Jurkat, Clone E6-1 (cell line): Measurements from ENCODE around the gene MLPH. TPM values are rescaled to one million over a fixed set of nuclear protein-coding genes. Genes with fewer than 3 reads are reported as not detected.

Experiments
- DNase-seq: peaks from one replicate; pipeline ENCODE4 v3.0.0-alpha.2; 2011; ENCODE audit warnings: low read depth, low spot score
- H3K4me3 ChIP-seq: 2 replicates; pipeline ENCODE4 v1.5.1; 2011; ENCODE audit warnings: mild to moderate bottlenecking, low read length, control low read depth, moderate library complexity
- polyA plus RNA-seq: library from polyadenylated mRNA; unstranded; fragments of >200 nt; gene quantifications from one replicate; pipeline ENCODE4 v1.2.1, GENCODE V29; 2012; ENCODE audit warnings: missing spikeins; ENCODE audit not compliant: insufficient read length, insufficient read depth

MLPH gene, protein sequence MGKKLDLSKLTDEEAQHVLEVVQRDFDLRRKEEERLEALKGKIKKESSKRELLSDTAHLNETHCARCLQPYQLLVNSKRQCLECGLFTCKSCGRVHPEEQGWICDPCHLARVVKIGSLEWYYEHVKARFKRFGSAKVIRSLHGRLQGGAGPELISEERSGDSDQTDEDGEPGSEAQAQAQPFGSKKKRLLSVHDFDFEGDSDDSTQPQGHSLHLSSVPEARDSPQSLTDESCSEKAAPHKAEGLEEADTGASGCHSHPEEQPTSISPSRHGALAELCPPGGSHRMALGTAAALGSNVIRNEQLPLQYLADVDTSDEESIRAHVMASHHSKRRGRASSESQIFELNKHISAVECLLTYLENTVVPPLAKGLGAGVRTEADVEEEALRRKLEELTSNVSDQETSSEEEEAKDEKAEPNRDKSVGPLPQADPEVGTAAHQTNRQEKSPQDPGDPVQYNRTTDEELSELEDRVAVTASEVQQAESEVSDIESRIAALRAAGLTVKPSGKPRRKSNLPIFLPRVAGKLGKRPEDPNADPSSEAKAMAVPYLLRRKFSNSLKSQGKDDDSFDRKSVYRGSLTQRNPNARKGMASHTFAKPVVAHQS
- polyA plus RNA-seq: not detected

DNA sequence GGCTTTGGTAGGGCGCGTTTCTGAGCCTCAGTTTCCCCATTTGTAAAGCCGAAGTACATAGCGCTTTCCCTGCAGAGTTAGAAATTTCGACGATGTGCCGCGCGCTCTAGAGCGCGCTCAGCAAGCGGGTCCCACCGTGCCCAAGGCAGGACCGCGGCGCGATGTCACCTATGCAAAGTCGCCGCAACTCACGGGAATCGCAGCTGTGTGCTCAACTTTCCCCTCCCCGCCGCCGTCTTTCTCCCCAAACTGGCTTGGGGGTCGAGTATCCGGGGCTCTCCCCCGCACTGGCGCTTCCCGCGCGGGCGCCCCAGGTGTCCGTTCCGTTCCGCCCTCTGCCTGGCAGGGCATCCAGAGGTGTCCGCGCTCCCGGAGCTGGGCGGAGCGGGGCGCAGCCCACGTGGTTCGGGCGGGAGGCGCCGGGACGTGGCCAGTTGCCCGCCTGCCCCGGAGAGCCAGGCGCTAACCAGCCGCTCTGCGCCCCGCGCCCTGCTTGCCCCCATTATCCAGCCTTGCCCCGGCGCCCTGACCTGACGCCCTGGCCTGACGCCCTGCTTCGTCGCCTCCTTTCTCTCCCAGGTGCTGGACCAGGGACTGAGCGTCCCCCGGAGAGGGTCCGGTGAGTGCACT lies at the start of gene MLPH:
Gene MLPH (plus strand): TSS at position 433 of the 630 bp plus-strand sequence. CDS start 6,176 bp downstream, outside the sequence.
- H3K4me3 ChIP-seq: no peak within 1 kb of the TSS
- DNase-seq: no peak

DNA sequence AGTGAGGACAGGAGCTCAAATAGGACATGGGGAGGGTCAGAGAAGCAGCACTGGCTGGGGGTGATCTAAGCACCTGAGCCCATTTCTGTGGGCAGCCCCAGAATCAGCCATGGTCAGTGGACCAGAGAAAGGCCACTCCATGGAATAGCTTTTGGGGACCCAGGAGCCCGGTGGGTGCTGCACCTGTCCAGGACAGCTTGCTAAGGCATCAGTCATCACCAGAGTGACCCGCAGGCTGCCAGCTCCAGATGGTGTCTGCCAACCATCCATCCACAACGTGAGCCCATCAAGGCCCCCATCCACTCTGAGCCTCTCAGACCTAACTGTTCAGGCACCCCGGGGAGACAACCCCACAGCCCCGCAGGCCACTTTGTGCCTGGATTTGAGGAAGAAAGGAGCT lies 49.5 kb upstream of the MLPH start:
- no peak for DNase-seq
- H3K4me3 ChIP-seq: no peak overlapping the region

- H3K4me3 ChIP-seq: no peak overlapping the region
- no peak for DNase-seq
Observed at GRCh38 chr2:237438080-237438940, 48.7 kb upstream of the MLPH start.

- no peak for DNase-seq
- H3K4me3 ChIP-seq: no peak overlapping the region
Observed at GRCh38 chr2:237440819-237441281, 46.2 kb upstream of the MLPH start.

- H3K4me3 ChIP-seq: no peak overlapping the region
- no peak for DNase-seq
Observed at GRCh38 chr2:237441605-237442274, 45.3 kb upstream of the MLPH start.

DNA sequence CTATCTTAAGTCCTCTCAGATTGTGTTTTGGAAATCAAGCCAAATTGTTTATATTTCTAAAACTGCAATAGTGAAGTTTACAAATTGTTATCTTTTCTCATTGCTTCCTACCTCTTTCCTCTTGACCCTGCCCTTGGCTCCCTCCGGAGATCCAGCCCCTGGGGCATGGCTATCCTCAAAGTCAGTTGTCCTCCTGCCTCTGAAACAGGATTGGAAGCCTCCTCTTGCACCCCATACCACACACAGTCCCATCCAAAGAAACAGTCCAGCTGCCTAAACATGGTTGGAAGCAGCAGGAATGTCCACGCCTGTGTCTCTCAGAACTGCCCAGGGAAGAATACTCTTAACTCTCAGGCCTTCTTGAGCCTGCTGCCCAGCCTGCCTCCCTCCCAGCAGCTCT lies 43.0 kb upstream of the MLPH start:
- DNase-seq: no peak
- no peak overlapping the region for H3K4me3 ChIP-seq

DNA sequence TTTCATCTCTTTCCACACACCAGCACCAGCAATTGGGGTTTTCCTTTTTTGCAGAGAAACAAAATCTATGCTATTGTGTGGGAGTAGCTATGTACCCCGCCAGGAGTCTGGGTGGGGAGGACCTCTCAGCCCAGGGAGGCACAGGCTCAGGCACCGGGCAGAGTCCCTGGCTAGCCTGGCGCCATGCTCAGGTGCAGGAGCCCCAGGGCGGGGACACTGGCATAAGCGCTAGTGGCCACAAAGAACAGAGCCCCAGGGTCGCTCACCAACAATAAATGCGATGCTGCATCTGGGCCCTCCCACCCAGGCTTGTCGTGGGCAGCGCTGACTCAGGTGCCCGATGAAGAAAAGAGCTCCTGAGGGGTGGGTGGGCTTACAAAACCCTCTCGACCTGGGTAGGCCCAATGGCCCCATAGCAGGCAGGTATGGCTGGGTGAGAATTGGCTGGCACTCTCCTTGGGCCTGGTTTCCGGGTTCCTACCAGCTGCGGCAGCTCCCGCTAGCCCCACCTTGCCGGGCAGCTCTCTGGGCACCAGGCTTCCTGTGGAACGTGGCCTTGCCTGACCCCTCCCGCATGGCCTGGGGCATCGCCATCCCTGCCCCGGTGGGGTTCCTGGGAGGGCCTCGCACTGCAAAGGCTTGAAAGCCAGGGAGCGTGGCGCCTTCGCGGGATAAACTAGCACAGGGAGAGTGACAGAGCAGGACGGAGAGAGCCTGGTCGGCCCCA lies 41.3 kb upstream of the MLPH start:
- no peak for DNase-seq
- no peak overlapping the region for H3K4me3 ChIP-seq

DNA sequence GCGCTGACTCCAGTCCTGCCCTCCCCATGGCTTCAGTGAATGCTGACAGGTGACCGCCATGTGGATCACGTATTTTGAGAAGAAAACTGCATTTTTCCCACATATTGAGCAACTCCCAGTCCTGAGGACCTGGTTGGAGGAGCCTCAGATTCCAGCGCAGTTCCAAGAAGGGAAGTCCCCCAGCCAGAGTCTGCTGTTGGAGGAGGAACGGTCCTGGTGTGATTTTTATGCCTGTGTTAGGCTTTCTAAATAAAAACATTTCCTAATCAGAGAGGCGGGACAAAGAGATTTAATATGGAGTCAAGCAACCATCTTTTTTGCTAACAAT lies 40.7 kb upstream of the MLPH start:
- DNase-seq: no peak
- H3K4me3 ChIP-seq: no peak overlapping the region

DNA sequence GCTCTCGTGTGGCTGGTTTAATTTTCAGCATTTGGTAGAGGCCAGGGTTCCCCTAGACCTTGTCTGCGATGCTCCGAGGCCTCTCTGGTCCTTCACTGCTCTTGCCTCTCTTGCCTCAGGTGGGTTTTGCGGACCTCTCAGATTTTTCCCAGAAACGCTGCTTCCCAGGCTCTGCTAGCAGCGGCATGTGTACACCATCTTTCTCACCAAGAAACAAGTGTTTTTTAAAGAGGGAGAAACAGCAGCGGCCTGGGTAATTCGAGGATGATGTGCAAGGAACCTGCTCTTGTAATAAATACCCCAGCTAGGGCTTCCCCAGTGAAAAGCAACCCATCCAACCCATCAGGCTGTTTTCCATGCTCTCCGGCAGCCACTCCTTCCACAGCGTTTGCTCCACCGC lies 39.6 kb upstream of the MLPH start:
- H3K4me3 ChIP-seq: no peak overlapping the region

DNA sequence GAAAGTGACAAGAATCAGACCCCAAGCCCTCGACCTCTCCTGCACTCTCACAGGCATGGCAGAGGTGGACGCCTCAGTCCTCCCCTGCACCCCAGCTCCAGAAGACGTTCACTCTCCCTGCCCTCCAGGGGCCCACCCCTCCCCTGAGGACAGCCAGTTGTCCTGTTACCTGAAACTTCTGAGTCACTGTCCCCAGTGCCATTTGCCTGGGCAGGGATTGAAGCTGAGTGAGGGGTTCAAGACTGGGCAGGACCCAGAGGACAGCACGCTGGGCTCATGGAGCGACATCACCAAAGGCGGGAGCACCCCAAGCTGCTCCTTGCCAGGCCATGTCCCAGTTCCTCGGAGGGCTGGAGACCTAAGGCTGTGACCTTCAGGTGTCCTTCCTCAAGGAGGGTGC lies 38.9 kb upstream of the MLPH start:
- no peak for DNase-seq
- H3K4me3 ChIP-seq: no peak overlapping the region

More for the DNA sequence above, 39.6 kb upstream of the MLPH start:
- DNase-seq: no peak

DNA sequence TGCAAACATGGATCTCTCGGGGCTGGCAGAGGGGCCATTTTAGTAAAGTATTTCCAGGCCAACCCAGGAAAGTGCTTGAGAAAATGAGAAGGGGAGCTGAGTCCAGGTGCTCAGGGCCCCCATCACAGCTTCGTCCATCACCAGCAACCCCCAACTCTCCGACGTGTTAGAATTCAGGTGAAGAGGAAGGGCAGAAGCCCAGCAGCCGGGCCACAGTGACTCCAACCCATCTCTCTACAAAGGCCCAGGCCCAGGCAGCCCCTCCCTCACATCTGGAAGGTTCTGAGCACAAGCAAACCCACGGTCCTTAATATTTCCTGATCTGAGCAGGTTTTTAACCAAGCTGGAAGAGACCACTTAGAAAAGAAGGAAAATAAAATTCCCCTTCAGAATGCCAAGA lies 38.4 kb upstream of the MLPH start:
- DNase-seq: no peak
- H3K4me3 ChIP-seq: no peak overlapping the region

GRCh38 chr2:237449193-237449881 lies 37.7 kb upstream of the MLPH start:
- H3K4me3 ChIP-seq: no peak overlapping the region
- DNase-seq: no peak

DNA sequence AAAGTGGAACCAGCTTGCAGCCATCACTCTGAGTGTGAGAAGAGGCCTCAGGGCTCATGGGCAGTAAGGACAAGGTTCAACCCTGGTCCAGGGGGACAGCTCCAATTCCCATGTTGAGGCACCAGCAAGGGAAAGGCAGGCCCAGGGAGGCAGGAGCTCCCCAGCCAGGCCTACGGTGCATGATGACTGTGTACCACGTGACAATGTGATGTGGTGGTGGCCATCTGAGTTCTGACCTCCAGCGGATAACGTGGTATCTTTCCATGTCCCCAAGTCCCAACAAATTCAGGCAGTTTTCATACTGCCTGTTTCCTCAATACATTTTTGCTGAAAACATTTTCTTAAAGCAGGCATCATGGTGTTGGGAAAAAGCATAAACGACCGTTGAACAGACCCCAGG lies 36.9 kb upstream of the MLPH start:
- no peak overlapping the region for H3K4me3 ChIP-seq
- DNase-seq: no peak

DNA sequence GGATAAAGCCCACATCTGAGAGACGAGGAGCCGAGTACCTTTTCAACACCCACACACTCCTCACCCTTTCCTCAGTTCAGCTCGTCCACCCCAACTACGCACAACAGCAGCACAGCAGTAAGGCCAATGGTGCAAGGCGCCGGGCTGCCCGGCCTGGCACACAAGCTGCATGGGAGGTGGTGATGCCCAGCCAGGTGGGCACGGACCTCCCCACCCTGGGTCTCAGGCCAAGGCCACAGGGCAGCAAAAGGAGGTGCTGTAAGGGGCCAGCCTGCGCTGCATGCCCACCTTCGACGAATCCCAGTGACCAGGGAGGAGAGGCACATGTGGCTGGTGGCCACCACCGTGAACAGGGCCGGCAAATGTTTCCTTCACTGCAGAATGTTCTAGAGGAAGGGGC lies 36.5 kb upstream of the MLPH start:
- H3K4me3 ChIP-seq: no peak overlapping the region
- DNase-seq: no peak

- no peak overlapping the region for H3K4me3 ChIP-seq
- no peak for DNase-seq
Observed at GRCh38 chr2:237451643-237452469, 35.2 kb upstream of the MLPH start.

- no peak for DNase-seq
- H3K4me3 ChIP-seq: no peak overlapping the region
Observed at GRCh38 chr2:237452861-237453260, 34.2 kb upstream of the MLPH start.

DNA sequence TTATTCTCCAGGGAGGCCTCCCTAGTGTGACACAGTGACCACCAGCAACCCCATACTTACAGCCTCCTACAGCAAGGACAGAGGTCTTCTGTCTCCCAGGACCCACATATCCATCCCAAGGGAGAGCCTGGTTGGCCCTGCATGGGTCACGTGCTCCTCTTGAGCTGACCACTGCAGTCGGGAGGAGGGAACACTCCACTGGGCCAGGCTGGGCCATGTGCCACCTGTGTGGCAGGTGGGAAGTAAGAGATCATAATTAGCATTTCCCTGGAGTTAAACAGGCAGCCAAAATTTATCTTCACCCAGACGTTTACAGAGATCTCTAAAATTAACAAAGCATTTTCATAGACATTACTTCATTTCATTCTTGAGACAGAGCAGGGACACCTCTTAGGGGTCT lies 33.4 kb upstream of the MLPH start:
- no peak overlapping the region for H3K4me3 ChIP-seq
- no peak for DNase-seq
